ENCODE measurements around the gene TERC.
"Not testable (repeated sequence)": the region's sequence is repeated elsewhere in the genome, so short reads cannot be mapped to it uniquely, and the experiment has no call there.

Gene TERC

DNA sequence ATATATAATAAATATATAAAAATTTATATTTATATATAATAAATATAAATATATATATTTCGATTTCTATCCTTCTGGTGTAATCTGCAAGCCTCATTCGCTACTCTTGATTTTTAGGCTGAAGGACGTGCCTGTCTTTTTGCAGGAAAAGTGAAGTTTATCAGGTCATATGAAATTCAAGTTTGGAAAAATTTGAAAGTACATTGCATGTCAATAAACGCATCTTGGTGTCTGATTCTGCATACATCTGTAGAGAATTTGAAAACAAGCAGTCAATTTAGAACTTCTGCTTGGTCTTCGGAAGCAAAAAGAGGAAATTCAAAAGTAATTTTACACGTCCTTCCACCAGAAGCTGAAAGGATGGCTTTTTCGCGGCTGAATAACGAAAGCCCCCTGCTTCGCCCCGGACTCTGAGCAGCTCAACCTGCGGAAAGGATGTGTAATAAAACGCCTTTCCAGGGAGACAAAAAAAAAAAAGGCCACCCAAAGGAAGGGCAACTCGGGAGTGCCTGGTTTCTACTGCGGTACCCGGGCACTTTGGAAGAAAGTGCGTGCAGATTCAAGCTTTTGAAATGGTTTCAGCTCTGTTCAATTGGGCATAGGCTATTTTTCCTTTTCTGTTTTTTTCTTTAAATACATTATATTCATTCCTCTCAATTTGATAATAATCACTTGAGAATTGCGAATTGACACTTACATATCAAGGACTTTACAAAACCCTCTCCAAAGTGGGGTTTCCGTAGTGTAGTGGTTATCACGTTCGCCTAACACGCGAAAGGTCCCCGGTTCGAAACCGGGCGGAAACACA lies 6.8 kb upstream of the TERC start:
- peak; percentile 46 for DNase-seq (ENCODE audit: low spot score)

- DNase-seq (ENCODE audit: low spot score), result peak; percentile 55
Measured at GRCh38 chr3:169769287-169770181, 4.7 kb upstream of the TERC start, which contains the start of gene ACTRT3. Gene ACTRT3 (minus strand): TSS chr3:169769561. CDS start chr3:169769520, 41 bp downstream.

GRCh38 chr3:169764312-169764881 lies 463 bp downstream of the TERC start:
- DNase-seq (ENCODE audit: low spot score), result peak; percentile 51

GRCh38 chr3:169760479-169760878 lies 4.4 kb downstream of the TERC start:
- DNase-seq (ENCODE audit: low spot score), result peak; percentile 16

DNA sequence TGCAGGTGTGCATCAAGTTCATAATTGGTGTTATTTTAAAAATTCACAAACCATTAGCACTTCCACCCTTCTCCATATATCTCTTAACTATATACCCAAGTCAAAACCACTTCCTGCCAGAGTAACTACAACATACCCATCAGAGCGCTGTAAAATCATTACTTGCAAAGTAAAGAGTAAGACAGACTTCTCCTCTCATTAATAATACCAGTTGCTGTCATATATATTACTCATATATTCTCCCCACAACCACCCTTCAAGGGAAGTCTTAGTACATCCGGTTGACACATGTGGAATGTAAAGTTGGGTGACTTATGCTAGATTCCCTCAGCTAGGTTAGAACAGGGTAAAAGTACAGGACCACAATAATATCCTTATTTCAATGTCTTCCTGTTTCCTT lies 5.6 kb downstream of the TERC start:
- no peak for DNase-seq (ENCODE audit: low spot score)

DNA sequence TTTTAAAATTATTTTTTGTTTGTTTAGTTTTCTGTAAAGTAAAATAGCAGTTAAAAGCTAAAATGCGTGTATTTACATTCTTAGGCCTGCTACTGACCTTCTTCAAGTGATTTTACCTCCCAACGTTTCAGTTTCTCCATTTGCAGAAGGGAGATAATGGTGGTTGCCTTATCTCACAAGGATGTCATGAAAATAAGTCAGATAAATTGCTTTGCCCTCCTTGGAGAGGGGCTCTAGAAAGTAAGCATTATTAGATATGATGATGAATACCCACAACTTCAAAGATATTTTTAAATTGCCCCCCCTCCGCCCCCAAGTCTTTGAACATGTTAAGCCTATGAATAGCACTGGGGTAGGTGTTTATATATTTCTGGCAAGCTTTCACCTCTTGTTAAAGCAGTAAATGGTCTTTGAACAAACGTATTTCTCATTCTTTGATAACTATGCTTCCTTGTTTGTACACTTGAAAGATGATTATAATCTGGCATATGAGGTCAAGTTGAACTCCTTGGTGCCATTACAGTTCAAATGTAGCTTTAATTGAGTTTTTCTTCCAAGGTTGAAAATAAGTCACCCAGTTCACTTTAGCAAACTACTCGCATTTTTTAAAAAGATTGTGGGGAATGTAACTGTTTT lies 6.4 kb downstream of the TERC start:
- no peak for DNase-seq (ENCODE audit: low spot score)

DNA sequence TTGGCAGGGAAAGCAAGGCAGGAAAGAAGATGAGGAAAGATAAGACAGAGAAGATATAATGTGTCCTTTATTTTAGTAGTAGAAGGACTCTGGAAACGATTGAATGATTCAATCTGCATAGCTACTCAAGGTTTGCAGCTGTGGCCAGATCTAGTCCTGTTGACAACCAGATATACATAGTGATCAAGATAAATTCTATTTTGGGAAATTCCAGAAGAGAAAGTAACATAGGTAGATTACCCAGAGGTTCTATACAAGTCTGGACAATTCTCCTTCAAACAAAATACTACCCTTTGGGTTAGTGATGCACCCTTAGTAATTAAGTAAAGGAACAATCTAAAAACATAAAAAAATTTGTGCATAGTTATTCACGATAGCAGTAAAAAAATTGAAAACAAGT lies 9.4 kb downstream of the TERC start:
- DNase-seq (ENCODE audit: low spot score), result no peak

- no peak for DNase-seq (ENCODE audit: low spot score)
Measured at GRCh38 chr3:169754711-169755110, 10.1 kb downstream of the TERC start.

- no peak for DNase-seq (ENCODE audit: low spot score)
Measured at GRCh38 chr3:169751875-169752274, 13.0 kb downstream of the TERC start.

GRCh38 chr3:169750665-169751064 lies 14.2 kb downstream of the TERC start:
- no peak for DNase-seq (ENCODE audit: low spot score)

DNA sequence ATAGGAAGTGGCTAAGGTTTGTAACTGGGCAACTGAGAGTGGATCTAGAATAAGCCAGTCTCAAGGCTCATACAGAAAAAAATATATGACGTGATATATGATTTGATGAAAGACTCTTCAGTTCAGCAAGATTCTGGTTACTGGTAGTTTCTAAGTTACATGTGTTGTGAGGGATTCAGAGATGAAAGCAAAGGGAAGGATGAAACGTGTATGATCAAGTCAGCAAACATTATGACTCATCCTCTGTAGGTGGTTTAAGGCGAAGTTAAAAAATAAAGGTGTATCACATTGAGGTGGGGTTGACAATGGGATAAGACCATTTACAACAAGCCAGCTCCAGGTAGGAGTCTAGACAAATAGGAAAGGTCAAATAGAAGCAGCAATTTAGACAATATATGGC lies 16.2 kb downstream of the TERC start:
- DNase-seq (ENCODE audit: low spot score), result no peak

DNA sequence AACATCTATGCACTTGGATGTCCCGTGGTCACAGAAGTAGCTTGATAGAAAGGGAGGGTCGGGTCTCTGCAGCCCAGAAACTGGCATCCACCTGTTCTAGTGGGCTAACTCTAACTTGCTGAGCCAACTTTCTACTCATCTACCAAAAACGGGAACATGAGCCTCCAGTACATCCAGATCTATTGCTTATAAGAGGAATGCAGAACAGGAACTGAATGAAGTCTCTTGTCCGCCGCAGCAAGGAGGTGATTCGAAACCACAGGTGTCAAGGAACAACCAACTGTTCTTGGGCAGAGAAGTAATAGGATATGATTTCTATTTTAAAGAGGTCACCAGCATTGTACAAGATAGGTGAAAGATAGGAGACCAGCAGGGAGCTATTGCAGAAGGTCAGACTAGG lies 17.9 kb downstream of the TERC start:
- no peak for DNase-seq (ENCODE audit: low spot score)

DNA sequence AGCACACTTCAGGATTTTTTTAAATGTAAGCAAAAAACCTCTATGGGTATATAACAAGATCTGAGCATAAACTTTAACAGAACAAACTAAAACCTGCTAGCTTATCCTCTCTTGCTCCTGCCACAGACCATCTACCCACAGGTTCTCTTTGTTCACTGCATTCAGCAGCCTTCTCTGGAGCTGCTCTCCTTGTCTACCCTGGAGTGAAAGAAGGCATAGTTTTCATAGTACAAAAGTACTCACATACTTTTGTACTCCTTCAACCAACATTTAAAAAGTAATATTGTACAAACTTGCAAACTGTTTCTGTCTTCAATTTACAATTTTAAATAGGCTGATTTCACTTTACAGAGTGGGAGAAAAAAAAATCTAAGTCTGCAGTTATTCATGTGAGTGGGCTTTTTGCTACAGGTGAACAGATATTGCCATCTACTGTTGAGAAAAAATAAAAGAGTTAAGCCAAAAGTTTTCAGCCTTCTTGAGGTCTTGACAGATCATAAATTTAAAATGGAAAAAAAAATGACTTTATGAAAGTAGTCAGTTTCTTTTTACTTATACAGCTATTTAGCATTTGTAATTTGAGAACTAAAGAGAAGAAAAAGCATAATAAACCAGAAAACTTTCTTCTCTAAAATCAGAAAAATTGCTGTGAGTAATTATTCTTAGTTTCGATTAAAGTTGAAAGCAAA lies 20.4 kb downstream of the TERC start:
- no peak for DNase-seq (ENCODE audit: low spot score)

GRCh38 chr3:169739067-169739466 lies 25.8 kb downstream of the TERC start:
- DNase-seq (ENCODE audit: low spot score), result no peak

DNA sequence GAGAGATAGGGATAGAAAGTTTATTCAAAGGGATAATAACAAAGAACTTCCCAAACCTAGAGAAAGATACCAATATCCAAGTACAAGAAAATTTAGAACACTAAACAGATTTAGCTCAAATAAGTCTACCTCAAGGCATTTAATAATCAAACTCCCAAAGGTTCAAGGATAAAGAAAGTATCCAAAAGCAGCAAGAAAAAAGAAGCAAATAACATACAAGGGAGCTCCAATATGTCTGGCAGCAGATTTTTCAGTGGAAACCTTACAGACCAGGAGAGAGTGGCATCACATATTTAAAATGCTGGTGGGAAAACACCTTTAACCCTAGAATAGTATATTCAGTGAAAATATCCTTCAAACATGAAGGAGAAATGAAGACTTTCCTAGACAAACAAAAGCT lies 33.0 kb downstream of the TERC start:
- DNase-seq (ENCODE audit: low spot score), result not testable (repeated sequence)

GRCh38 chr3:169722724-169723123 lies 42.1 kb downstream of the TERC start:
- no peak for DNase-seq (ENCODE audit: low spot score)

- not testable (repeated sequence) for DNase-seq (ENCODE audit: low spot score)
Measured at GRCh38 chr3:169718415-169718814, 46.4 kb downstream of the TERC start.
